CD14-positive monocyte (primary cell): ENCODE data around the gene WIPI1. TPM values are rescaled to one million over a fixed set of nuclear protein-coding genes. Genes with fewer than 3 reads are reported as not detected.

Source experiments
- DNase-seq, 3 donors: peaks; one replicate each; pipeline ENCODE4 v3.0.0-alpha.2; 2011 to 2022
- H2AFZ ChIP-seq: 2 replicates; pipeline ENCODE4 v1.6.0; 2012; ENCODE audit warnings: mild to moderate bottlenecking, low read depth, low read length, inconsistent platforms; ENCODE audit not compliant: insufficient read depth, poor library complexity, severe bottlenecking
- H3K27ac ChIP-seq, 2 donors: 1 replicate in 1 of 2; 2 replicates in 1 of 2; pipeline ENCODE4 v1.5.1; 2012 to 2013; ENCODE audit warnings: low read length in 2 of 2, control low read depth in 1 of 2, inconsistent platforms in 1 of 2, low read depth in 1 of 2, mild to moderate bottlenecking in 1 of 2
- H3K27me3 ChIP-seq, 2 donors: one replicate each; pipeline versions ENCODE4 v1.6.0 to v1.6.1; 2011 to 2013; ENCODE audit warnings: low read length in 2 of 2; ENCODE audit not compliant: control insufficient read depth in 2 of 2, insufficient read depth in 2 of 2
- H3K36me3 ChIP-seq, 2 donors: replicated peaks in 1 of 2; 1 replicate in 1 of 2; 2 replicates in 1 of 2; pipeline versions ENCODE4 v1.5.1 to v1.6.1; 2012 to 2013; ENCODE audit warnings: low read length in 2 of 2, control low read depth in 1 of 2, inconsistent platforms in 1 of 2, mild to moderate bottlenecking in 1 of 2; ENCODE audit not compliant: insufficient read depth in 2 of 2, control insufficient read depth in 1 of 2
- H3K4me1 ChIP-seq, 2 donors: 1 replicate in 1 of 2; 2 replicates in 1 of 2; pipeline versions ENCODE4 v1.5.1 to v1.6.1; 2012 to 2013; ENCODE audit warnings: low read length in 2 of 2, control low read depth in 1 of 2, inconsistent platforms in 1 of 2, mild to moderate bottlenecking in 1 of 2, moderate library complexity in 1 of 2; ENCODE audit not compliant: insufficient read depth in 2 of 2, control insufficient read depth in 1 of 2
- H3K4me2 ChIP-seq: replicated peaks from 2 replicates; pipeline ENCODE3; 2012; ENCODE audit warnings: low read length, moderate library complexity, mild to moderate bottlenecking; ENCODE audit not compliant: poor library complexity, severe bottlenecking; ENCODE audit errors: extremely low read depth
- H3K4me3 ChIP-seq, 3 experiments: fragments of 200-600 bp in 1 of 3; sonication (generic) in 1 of 3; replicated peaks in 1 of 3; 1 replicate in 2 of 3; 2 replicates in 1 of 3; pipeline ENCODE4 v1.5.1; 2011 to 2013; ENCODE audit warnings: low read length in 3 of 3, mild to moderate bottlenecking in 3 of 3, control low read depth in 2 of 3, low read depth in 2 of 3, inconsistent platforms in 1 of 3, moderate library complexity in 1 of 3
- H3K79me2 ChIP-seq: 2 replicates; pipeline ENCODE4 v1.6.0; 2012; ENCODE audit warnings: mild to moderate bottlenecking, control low read depth, inconsistent platforms, low read length, moderate library complexity; ENCODE audit not compliant: insufficient read depth
- H3K9ac ChIP-seq: 2 replicates; pipeline ENCODE4 v1.6.0; 2017; ENCODE audit warnings: low read length, mild to moderate bottlenecking; ENCODE audit not compliant: insufficient read depth, poor library complexity, severe bottlenecking
- H3K9me3 ChIP-seq, 2 donors: replicated peaks in 1 of 2; 1 replicate in 1 of 2; 2 replicates in 1 of 2; pipeline versions ENCODE4 v1.5.1 to v1.6.1; 2012 to 2013; ENCODE audit warnings: low read length in 2 of 2, control low read depth in 1 of 2; ENCODE audit not compliant: control insufficient read depth in 1 of 2, insufficient read depth in 1 of 2
- H4K20me1 ChIP-seq: 2 replicates; pipeline ENCODE4 v1.6.0; 2012; ENCODE audit warnings: mild to moderate bottlenecking, low read length, control low read depth, moderate library complexity; ENCODE audit not compliant: insufficient read depth
- H3K27ac Mint-ChIP-seq, 7 donors: one replicate each; pipeline ENCODE4 v1.8.0; 2020; ENCODE audit warnings: mild to moderate bottlenecking in 7 of 7, mixed read lengths in 7 of 7, moderate library complexity in 6 of 7, inconsistent platforms in 2 of 7
- H3K27me3 Mint-ChIP-seq, 3 donors: one replicate each; pipeline ENCODE4 v1.8.0; 2021 to 2022; ENCODE audit warnings: low read depth in 3 of 3, mild to moderate bottlenecking in 3 of 3, mixed read lengths in 3 of 3, moderate library complexity in 3 of 3, inconsistent platforms in 1 of 3
- H3K36me3 Mint-ChIP-seq, 2 donors: one replicate each; pipeline ENCODE4 v1.8.0; 2020; ENCODE audit warnings: mixed read lengths in 2 of 2, inconsistent platforms in 1 of 2, mild to moderate bottlenecking in 1 of 2
- H3K4me1 Mint-ChIP-seq: one replicate; pipeline ENCODE4 v1.8.0; 2020; ENCODE audit warnings: mild to moderate bottlenecking, mixed read lengths
- H3K4me3 Mint-ChIP-seq, 2 donors: one replicate each; pipeline ENCODE4 v1.8.0; 2020; ENCODE audit warnings: mild to moderate bottlenecking in 2 of 2, mixed read lengths in 2 of 2, moderate library complexity in 1 of 2
- H3K9me3 Mint-ChIP-seq, 7 donors: one replicate each; pipeline ENCODE4 v1.8.0; 2020 to 2022; ENCODE audit warnings: mixed read lengths in 7 of 7, mild to moderate bottlenecking in 6 of 7, moderate library complexity in 6 of 7, inconsistent platforms in 2 of 7
- WGBS: methylation state at CpG from one replicate; pipeline ENCODE4 v1.1.5; 2013; ENCODE audit warnings: missing lambda C conversion rate; ENCODE audit not compliant: insufficient coverage; 5-methylcytosine and 5-hydroxymethylcytosine counted together
- intact Hi-C, 2 donors: fragments of 100-400 bp; cut with micrococcal nuclease; formaldehyde crosslinking; loops; one replicate each; pipeline versions ENCODE4 v1.15.0 to v1.15.1; 2023
- polyA plus RNA-seq, 3 donors: library from polyadenylated mRNA; depleted of rRNA in 1 of 3; unstranded in 2 of 3; stranded (reverse) in 1 of 3; fragments of 300-500 nt in 2 of 3; fragments of >200 nt in 1 of 3; fragmentation: Illumina TruSeq in 2 of 3; gene quantifications; 1 replicate in 2 of 3; 2 replicates in 1 of 3; pipeline ENCODE4 v1.2.3, GENCODE V29; 2012 to 2021
- TF ChIP-seq, protein P1 (sequence below): fragments of 200-600 bp; IDR thresholded peaks from one replicate; pipeline ENCODE4 v1.8.0; 2022; ENCODE audit warnings: antibody characterized with exemption, mild to moderate bottlenecking

The WIPI1 gene
- polyA plus RNA-seq, 3 donors = 19.9 to 31.9 (median 22.1) TPM

DNA sequence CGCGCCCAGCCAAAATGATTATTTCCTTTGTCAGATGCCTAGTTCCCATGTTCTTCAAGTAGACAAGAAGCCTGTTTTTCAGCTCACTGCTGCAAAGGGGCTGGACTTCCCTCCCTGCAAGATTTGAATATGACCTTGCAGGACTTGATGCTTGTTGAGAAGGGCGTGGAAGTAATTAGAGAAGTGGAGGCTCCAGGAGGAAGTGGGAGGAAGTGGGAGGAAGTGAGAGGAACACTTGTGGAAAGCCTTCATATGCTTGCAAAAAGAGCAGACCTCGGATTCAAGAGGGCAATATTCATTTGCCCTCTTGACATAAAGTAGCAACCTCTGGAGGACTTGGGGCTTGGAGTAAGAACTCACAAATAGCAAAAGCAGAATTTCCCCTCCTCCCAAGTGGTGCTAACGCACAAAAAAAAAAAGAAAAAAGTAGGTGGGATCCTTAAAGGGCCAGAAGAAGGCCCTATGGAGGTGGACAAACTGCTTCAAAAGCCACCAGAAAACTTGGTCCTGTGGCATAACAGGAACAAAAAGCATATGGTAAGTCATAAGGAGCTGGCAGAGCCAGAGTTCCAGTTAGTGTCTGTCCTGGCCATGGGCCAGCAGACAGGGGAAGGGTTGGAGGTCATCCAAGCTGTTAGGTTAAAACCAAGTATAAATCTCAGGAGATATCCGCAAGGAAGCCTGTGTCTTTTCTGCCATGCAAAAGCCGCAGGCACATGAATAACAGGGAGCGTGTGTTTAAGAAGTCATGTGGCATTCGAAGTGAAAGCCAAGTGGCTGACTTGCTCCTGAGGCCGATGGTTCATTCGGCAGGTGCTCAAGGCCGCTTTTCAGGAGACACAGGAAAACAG lies 34.3 kb upstream of the WIPI1 start:
- H3K27me3 Mint-ChIP-seq = peaks cover 0 to 4% (median 0%) of the 10 kb centered on the region in 3 donors
- no peaks in the 10 kb centered on the region for H3K36me3 ChIP-seq
- peak overlapping the region; percentile 82 to 93 (median 91) for H3K27ac Mint-ChIP-seq
- H2AFZ ChIP-seq = no peak overlapping the region
- peak overlapping the region; percentile 70 to 74 for H3K27ac ChIP-seq
- intact Hi-C loops = loop anchor here in 1 of 2 donors (2.0 kb wide), 1 partner anchor 17 kb away; no protein-coding TSS in a partner anchor
- peaks cover 0 to 3% (median 0%) of the 10 kb centered on the region in 7 donors for H3K9me3 Mint-ChIP-seq
- no peaks in the 10 kb centered on the region for H3K36me3 Mint-ChIP-seq
- H3K4me3 Mint-ChIP-seq = peak overlapping the region; percentile 37 to 85
- peaks cover 75% of the 10 kb centered on the region for H3K4me1 Mint-ChIP-seq
- H3K79me2 ChIP-seq = no peaks in the 10 kb centered on the region
- TF ChIP-seq, protein P1, sequence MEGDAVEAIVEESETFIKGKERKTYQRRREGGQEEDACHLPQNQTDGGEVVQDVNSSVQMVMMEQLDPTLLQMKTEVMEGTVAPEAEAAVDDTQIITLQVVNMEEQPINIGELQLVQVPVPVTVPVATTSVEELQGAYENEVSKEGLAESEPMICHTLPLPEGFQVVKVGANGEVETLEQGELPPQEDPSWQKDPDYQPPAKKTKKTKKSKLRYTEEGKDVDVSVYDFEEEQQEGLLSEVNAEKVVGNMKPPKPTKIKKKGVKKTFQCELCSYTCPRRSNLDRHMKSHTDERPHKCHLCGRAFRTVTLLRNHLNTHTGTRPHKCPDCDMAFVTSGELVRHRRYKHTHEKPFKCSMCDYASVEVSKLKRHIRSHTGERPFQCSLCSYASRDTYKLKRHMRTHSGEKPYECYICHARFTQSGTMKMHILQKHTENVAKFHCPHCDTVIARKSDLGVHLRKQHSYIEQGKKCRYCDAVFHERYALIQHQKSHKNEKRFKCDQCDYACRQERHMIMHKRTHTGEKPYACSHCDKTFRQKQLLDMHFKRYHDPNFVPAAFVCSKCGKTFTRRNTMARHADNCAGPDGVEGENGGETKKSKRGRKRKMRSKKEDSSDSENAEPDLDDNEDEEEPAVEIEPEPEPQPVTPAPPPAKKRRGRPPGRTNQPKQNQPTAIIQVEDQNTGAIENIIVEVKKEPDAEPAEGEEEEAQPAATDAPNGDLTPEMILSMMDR = no peak
- H3K4me3 ChIP-seq = peak overlapping the region in 1 of 3 experiments; percentile 55
- no peak overlapping the region for H3K9ac ChIP-seq
- no peaks in the 10 kb centered on the region for H3K9me3 ChIP-seq
- H4K20me1 ChIP-seq = no peaks in the 10 kb centered on the region
- H3K4me2 ChIP-seq = peak overlapping the region; percentile 60
- DNase-seq = peak; percentile 81 to 88 (median 83)
- H3K27me3 ChIP-seq = no peaks in the 10 kb centered on the region
- 52% methylated on average over 9 of the region's 12 CpGs for WGBS
- H3K4me1 ChIP-seq = peaks cover 73 to 76% of the 10 kb centered on the region in 2 donors

DNA sequence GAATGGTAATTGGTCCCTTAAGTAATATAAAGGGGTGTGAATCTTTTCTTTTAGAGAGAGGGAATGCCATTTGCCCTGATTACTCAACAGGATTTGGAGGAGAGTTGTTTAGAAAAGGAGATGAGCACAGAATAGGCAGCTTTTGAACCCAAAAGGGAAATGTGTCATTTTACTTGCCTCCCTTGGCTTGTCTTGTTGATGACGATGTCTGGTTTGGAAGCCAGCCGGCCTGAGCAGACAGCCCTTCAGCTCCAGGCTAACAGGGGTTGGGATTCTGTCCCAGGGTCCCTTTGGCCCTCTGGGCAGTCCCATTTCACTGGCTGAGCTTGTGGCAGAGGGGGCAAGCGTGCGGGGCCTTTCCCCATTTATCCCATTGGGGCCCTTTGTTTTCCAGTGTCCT lies 32.6 kb upstream of the WIPI1 start:
- peak overlapping the region; percentile 12 to 74 for H3K27ac ChIP-seq
- Mint-ChIP-seq H3K4me3 (no peak overlapping the region), H3K36me3 (no peaks in the 10 kb centered on the region), H3K4me1 (peaks cover 82% of the 10 kb centered on the region), H3K27ac (peak overlapping the region in 6 of 7 donors; percentile 49 to 93 (median 85)), H3K9me3 (peaks cover 0 to 3% (median 0%) of the 10 kb centered on the region in 7 donors), H3K27me3 (peaks cover 0 to 2% (median 0%) of the 10 kb centered on the region in 3 donors)
- H3K9me3 ChIP-seq = no peaks in the 10 kb centered on the region
- 57% methylated on average over 1 of the region's 4 CpGs for WGBS
- no peaks in the 10 kb centered on the region for H3K79me2 ChIP-seq
- H4K20me1 ChIP-seq = no peaks in the 10 kb centered on the region
- no peaks in the 10 kb centered on the region for H3K27me3 ChIP-seq
- peak overlapping the region; percentile 21 for H2AFZ ChIP-seq
- intact Hi-C loops = loop anchor here in 1 of 2 donors (2.0 kb wide), 1 partner anchor 19 kb away; no protein-coding TSS in a partner anchor
- no peak overlapping the region for H3K9ac ChIP-seq
- no peak for DNase-seq
- peaks cover 81 to 86% of the 10 kb centered on the region in 2 donors for H3K4me1 ChIP-seq
- peak overlapping the region in 1 of 3 experiments; percentile 55 for H3K4me3 ChIP-seq
- TF ChIP-seq, protein P1 = no peak
- H3K4me2 ChIP-seq = no peak overlapping the region
- H3K36me3 ChIP-seq = no peaks in the 10 kb centered on the region
